ENCODE measurements around the gene CDSN. TPM values are rescaled to one million over a fixed set of nuclear protein-coding genes. Genes with fewer than 3 reads are reported as not detected.

Gene CDSN
- total RNA-seq, 1 donor from 2014 or later: not detected

GRCh38 chr6:31087494-31088089 lies 32.7 kb downstream of the CDSN start:
- no peak overlapping the region for H3K4me3 ChIP-seq
- H3K27me3 ChIP-seq (ENCODE audit: low read depth): no peaks in the 10 kb centered on the region
- peaks cover 10% of the 10 kb centered on the region for H3K4me1 ChIP-seq
- H3K36me3 ChIP-seq: no peaks in the 10 kb centered on the region
- intact Hi-C loops (cut with micrococcal nuclease): loop anchor here (10.0 kb wide), 1 partner anchor 263 kb away; no protein-coding TSS in a partner anchor
- DNase-seq: peak; percentile 84
- TF ChIP-seq, protein P1, sequence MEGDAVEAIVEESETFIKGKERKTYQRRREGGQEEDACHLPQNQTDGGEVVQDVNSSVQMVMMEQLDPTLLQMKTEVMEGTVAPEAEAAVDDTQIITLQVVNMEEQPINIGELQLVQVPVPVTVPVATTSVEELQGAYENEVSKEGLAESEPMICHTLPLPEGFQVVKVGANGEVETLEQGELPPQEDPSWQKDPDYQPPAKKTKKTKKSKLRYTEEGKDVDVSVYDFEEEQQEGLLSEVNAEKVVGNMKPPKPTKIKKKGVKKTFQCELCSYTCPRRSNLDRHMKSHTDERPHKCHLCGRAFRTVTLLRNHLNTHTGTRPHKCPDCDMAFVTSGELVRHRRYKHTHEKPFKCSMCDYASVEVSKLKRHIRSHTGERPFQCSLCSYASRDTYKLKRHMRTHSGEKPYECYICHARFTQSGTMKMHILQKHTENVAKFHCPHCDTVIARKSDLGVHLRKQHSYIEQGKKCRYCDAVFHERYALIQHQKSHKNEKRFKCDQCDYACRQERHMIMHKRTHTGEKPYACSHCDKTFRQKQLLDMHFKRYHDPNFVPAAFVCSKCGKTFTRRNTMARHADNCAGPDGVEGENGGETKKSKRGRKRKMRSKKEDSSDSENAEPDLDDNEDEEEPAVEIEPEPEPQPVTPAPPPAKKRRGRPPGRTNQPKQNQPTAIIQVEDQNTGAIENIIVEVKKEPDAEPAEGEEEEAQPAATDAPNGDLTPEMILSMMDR (IDR thresholded peaks at IDR 0.05; ENCODE audit: borderline replicate concordance): peak; percentile 87
- H3K27ac ChIP-seq (replicated peaks): no peak overlapping the region
- H3K9me3 ChIP-seq (replicated peaks): no peaks in the 10 kb centered on the region

DNA sequence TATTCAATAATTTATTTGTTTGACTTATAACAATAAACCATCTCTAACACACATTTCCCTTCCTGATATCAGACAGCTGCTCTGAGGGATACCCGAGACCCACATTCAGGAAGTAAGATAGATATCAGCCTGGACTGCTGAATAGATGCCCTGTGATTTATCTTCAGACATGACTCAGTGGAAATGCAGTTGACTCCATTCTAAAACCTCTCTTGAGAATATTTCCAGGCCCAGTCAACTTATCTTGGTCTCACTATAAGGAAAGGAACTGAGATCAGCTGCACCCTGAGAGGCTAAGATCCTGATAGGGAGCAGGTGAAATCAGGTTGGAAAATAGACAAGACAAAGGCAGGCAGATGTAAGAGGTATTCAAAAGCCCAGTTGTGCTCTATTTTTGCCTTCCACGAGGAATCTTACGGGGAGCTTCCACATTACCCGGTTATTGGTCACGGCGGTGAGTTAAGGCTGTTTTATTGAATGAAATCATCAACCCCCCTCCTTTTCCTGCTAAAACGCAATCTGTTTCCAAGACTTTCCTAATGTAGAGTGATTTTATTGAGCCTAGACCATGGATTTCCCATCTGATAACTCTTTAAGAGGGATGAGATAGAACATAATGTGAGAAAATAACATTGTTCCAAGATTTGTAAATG lies 33.3 kb downstream of the CDSN start:
- intact Hi-C loops (cut with micrococcal nuclease): loop anchor here (10.0 kb wide), 1 partner anchor 262 kb away; no protein-coding TSS in a partner anchor
- TF ChIP-seq, protein P1 (IDR thresholded peaks at IDR 0.05; ENCODE audit: borderline replicate concordance): no peak
- Histone ChIP-seq H3K9me3 (replicated peaks) (no peaks in the 10 kb centered on the region), H3K27me3 (ENCODE audit: low read depth) (no peaks in the 10 kb centered on the region), H3K4me1 (peaks cover 10% of the 10 kb centered on the region), H3K36me3 (no peaks in the 10 kb centered on the region), H3K4me3 (no peak overlapping the region), H3K27ac (replicated peaks) (no peak overlapping the region)
- no peak for DNase-seq

DNA sequence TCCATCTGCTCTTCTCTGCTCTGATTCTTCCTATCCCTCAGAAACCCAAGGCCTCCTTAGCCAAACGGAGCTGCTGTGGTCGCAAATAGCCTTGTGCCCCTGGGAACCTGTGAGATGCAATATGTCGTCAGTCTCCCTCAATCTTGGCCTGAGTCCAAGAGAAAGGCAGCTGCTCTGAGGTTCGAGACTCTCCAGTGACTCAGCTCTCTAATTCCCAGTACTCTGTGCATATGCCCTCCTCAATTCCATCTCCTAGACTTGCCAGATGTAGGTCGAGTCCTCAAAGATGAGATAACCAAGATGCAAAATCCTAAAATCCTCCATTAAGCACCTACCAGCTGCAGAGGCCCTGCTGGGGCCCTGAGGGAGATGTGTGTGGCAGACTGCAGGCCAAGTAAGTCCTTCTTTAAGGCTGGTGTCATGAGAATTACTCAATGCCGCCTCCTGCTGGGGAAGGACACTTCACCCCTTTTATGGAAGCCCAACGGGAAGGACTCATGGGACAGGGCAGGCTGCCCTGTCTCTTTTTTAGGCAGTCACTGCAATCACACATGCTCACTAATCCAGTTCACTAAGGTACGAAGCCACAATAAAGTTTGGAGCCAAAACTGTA lies 36.4 kb downstream of the CDSN start:
- H3K36me3 ChIP-seq: no peaks in the 10 kb centered on the region
- H3K27ac ChIP-seq (replicated peaks): no peak overlapping the region
- H3K27me3 ChIP-seq (ENCODE audit: low read depth): no peaks in the 10 kb centered on the region
- intact Hi-C loops (cut with micrococcal nuclease): loop anchor here (10.0 kb wide), 1 partner anchor 259 kb away; no protein-coding TSS in a partner anchor
- H3K4me3 ChIP-seq: no peak overlapping the region
- TF ChIP-seq, protein P1 (IDR thresholded peaks at IDR 0.05; ENCODE audit: borderline replicate concordance): peak; percentile 45
- no peak for DNase-seq
- peaks cover 17% of the 10 kb centered on the region for H3K4me1 ChIP-seq
- H3K9me3 ChIP-seq (replicated peaks): no peaks in the 10 kb centered on the region

DNA sequence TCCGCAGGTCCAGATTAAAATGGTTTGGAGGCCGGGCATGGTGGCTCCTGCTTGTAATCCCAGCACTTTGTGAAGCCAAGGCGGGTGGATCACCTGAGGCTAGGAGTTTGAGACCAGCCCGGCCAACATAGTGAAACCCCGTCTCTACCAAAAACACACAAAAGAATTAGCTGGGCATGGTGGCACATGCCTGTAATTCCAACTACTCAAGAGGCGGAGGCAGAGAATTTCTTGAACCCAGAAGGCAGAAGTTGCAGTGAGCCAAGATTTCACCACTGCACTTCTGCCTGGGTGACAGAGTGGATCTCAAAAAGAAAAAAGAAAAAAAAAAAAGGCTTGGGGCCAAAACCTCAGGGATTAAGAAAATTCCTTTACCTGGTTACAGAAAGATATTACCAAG lies 38.4 kb downstream of the CDSN start:
- Histone ChIP-seq H3K36me3 (no peaks in the 10 kb centered on the region), H3K27me3 (ENCODE audit: low read depth) (no peaks in the 10 kb centered on the region), H3K4me3 (no peak overlapping the region), H3K9me3 (replicated peaks) (no peaks in the 10 kb centered on the region), H3K4me1 (peaks cover 12% of the 10 kb centered on the region), H3K27ac (replicated peaks) (no peak overlapping the region)
- no peak for DNase-seq
- TF ChIP-seq, protein P1 (IDR thresholded peaks at IDR 0.05; ENCODE audit: borderline replicate concordance): no peak
- intact Hi-C loops (cut with micrococcal nuclease): loop anchor here (10.0 kb wide), 1 partner anchor 257 kb away; no protein-coding TSS in a partner anchor

GRCh38 chr6:31079656-31080261 lies 40.5 kb downstream of the CDSN start:
- intact Hi-C loops (cut with micrococcal nuclease): loop anchor here (10.0 kb wide), 1 partner anchor 255 kb away; no protein-coding TSS in a partner anchor
- TF ChIP-seq, protein P1 (IDR thresholded peaks at IDR 0.05; ENCODE audit: borderline replicate concordance): peak; percentile 87
- Histone ChIP-seq H3K27ac (replicated peaks) (no peak overlapping the region), H3K4me3 (peak overlapping the region; percentile 48), H3K27me3 (ENCODE audit: low read depth) (no peaks in the 10 kb centered on the region), H3K4me1 (peaks cover 7% of the 10 kb centered on the region), H3K36me3 (no peaks in the 10 kb centered on the region), H3K9me3 (replicated peaks) (no peaks in the 10 kb centered on the region)
- peak; percentile 34 for DNase-seq

Measured in left ventricle myocardium inferior (tissue), 1 donor.